Transverse colon (tissue), 4 donors: Measurements from ENCODE around the gene TDRD7. TPM values are rescaled to one million over a fixed set of nuclear protein-coding genes. Genes with fewer than 3 reads are reported as not detected.

Experiments used
- DNase-seq: peaks from one replicate; pipeline ENCODE4 v3.0.0-alpha.2; 2019
- H3K27ac ChIP-seq, 4 donors: fragments of 200-600 bp; sonication (generic); 2 replicates each; pipeline ENCODE4 v1.5.1; 2016 to 2018; ENCODE audit warnings: inconsistent platforms in 4 of 4
- H3K27me3 ChIP-seq: fragments of 200-600 bp; sonication (generic); 2 replicates; pipeline ENCODE4 v1.5.1; 2017; ENCODE audit warnings: inconsistent platforms
- H3K36me3 ChIP-seq, 4 donors: fragments of 200-600 bp; sonication (generic); 2 replicates each; pipeline ENCODE4 v1.5.1; 2017 to 2019; ENCODE audit warnings: inconsistent platforms in 4 of 4
- H3K4me1 ChIP-seq, 4 donors: fragments of 200-600 bp; sonication (generic); 2 replicates each; pipeline ENCODE4 v1.5.1; 2017 to 2020; ENCODE audit warnings: inconsistent platforms in 4 of 4
- H3K4me3 ChIP-seq, 4 donors: fragments of 200-600 bp; sonication (generic); 1 replicate in 1 of 4; 2 replicates in 3 of 4; pipeline versions ENCODE4 v1.5.1 to v1.6.1; 2017 to 2019; ENCODE audit warnings: inconsistent platforms in 4 of 4
- H3K9me3 ChIP-seq, 2 donors: fragments of 200-600 bp; sonication (generic); 2 replicates each; pipeline ENCODE4 v1.5.1; 2017 to 2019; ENCODE audit warnings: inconsistent platforms in 2 of 2
- CTCF ChIP-seq, 5 experiments: fragments of 200-600 bp in 3 of 5; fragments of 450-650 bp in 2 of 5; sonication (generic) in 3 of 5; IDR thresholded peaks; 1 replicate in 2 of 5; 2 replicates in 3 of 5; pipeline ENCODE4 v1.5.1; 2016 to 2017; ENCODE audit warnings: antibody characterized with exemption in 5 of 5, inconsistent platforms in 3 of 5, mild to moderate bottlenecking in 2 of 5, moderate library complexity in 1 of 5
- EP300 ChIP-seq: sonication (generic); formaldehyde crosslinking; IDR thresholded peaks from one replicate; pipeline ENCODE4 v1.6.1; 2017; ENCODE audit warnings: antibody characterized with exemption, low read depth
- POLR2A ChIP-seq: fragments of 450-650 bp; IDR thresholded peaks from one replicate; pipeline ENCODE4 v1.6.1; 2016; ENCODE audit warnings: antibody characterized with exemption, mild to moderate bottlenecking, moderate library complexity
- POLR2AphosphoS5 ChIP-seq, 3 donors: sonication (generic); formaldehyde crosslinking; IDR thresholded peaks; one replicate each; pipeline ENCODE4 v1.6.1; 2016; ENCODE audit warnings: antibody characterized with exemption in 3 of 3
- WGBS, 2 donors: methylation state at CpG; one replicate each; pipeline ENCODE4 v1.1.5; 2018; ENCODE audit warnings: low coverage in 1 of 2; 5-methylcytosine and 5-hydroxymethylcytosine counted together
- in situ Hi-C, 4 donors: fragments of 200-750 bp; cut with MboI; loops; one replicate each; pipeline versions ENCODE4 v1.15.0 to v1.15.1; 2017; ENCODE audit warnings: low sequenced_read_pairs in 3 of 4, low pct_ligation_motif_present in 1 of 4, low pct_unique_long_range_greater_than_20kb in 1 of 4
- intact Hi-C: fragments of 100-400 bp; cut with DNase I; formaldehyde crosslinking; loops from one replicate; pipeline ENCODE4 v1.15.1; 2023; ENCODE audit warnings: low total_unique reads
- total RNA-seq, 4 donors: library from RNA; depleted of rRNA; stranded (reverse); fragments of >200 nt; gene quantifications; one replicate each; pipeline ENCODE4 v1.1.0, GENCODE V29; 2016

The TDRD7 gene
- total RNA-seq, 4 donors from 2014 or later: 15.0 to 47.4 (median 31.4) TPM

- Histone ChIP-seq H3K36me3 (no peaks in the 10 kb centered on the region), H3K27ac (no peak overlapping the region), H3K4me1 (peaks cover 2 to 21% (median 12%) of the 10 kb centered on the region in 4 donors), H3K4me3 (no peak overlapping the region), H3K27me3 (no peaks in the 10 kb centered on the region), H3K9me3 (no peaks in the 10 kb centered on the region)
- WGBS, 2 donors: 65% methylated on average over 5 of the region's 5 CpGs; no CpG with 5 or more reads in 1 of the 2 donors
- no peak for DNase-seq
- intact Hi-C loops (no loop called here), in situ Hi-C loops (loop anchor here in 2 of 4 donors (25.0 kb wide), 1 partner anchor 526 kb away; the partner anchor contains the start of gene ZNF782 (in 2 of the 2))
- no peak for TF ChIP-seq POLR2AphosphoS5 (IDR thresholded peaks at IDR 0.05)
- no peak for TF ChIP-seq POLR2A
- no peak for TF ChIP-seq EP300
- TF ChIP-seq CTCF (IDR thresholded peaks at IDR 0.05): no peak
Observed at GRCh38 chr9:97388721-97389238, 23.1 kb upstream of the TDRD7 start.

GRCh38 chr9:97389249-97389648 lies 22.6 kb upstream of the TDRD7 start:
- in situ Hi-C loops: loop anchor here in 2 of 4 donors (25.0 kb wide), 1 partner anchor 527 kb away; the partner anchor contains the start of gene ZNF782 (in 2 of the 2)
- no peaks in the 10 kb centered on the region for H3K27me3 ChIP-seq
- TF ChIP-seq POLR2AphosphoS5 (IDR thresholded peaks at IDR 0.05) (no peak), EP300 (no peak), CTCF (IDR thresholded peaks at IDR 0.05) (no peak), POLR2A (no peak)
- WGBS, 2 donors: 80 to 90% methylated on average over 1 to 2 of the region's 3 CpGs
- H3K4me3 ChIP-seq: no peak overlapping the region
- no peak overlapping the region for H3K27ac ChIP-seq
- no peaks in the 10 kb centered on the region for H3K9me3 ChIP-seq
- no peak for DNase-seq
- H3K36me3 ChIP-seq: no peaks in the 10 kb centered on the region
- intact Hi-C loops: no loop called here
- H3K4me1 ChIP-seq: peaks cover 2 to 21% (median 12%) of the 10 kb centered on the region in 4 donors

GRCh38 chr9:97390791-97391406 lies 21.0 kb upstream of the TDRD7 start:
- TF ChIP-seq POLR2A (no peak), POLR2AphosphoS5 (IDR thresholded peaks at IDR 0.05) (no peak), CTCF (IDR thresholded peaks at IDR 0.05) (no peak), EP300 (no peak)
- intact Hi-C loops (loop anchor here (10.0 kb wide), 1 partner anchor 536 kb away; the partner anchor contains the start of gene ZNF782), in situ Hi-C loops (loop anchor here in 3 of 4 donors (10.0 to 25.0 kb wide), 2 partner anchors 529 to 536 kb away; partner anchors contain the start of gene ZNF782 (in 3 of the 3))
- Histone ChIP-seq H3K4me1 (peaks cover 2 to 13% (median 12%) of the 10 kb centered on the region in 4 donors), H3K27me3 (no peaks in the 10 kb centered on the region), H3K27ac (no peak overlapping the region), H3K9me3 (no peaks in the 10 kb centered on the region), H3K4me3 (no peak overlapping the region), H3K36me3 (no peaks in the 10 kb centered on the region)
- DNase-seq: no peak
- 17 to 81% methylated on average over 1 to 10 of the region's 10 CpGs for WGBS, 2 donors

- TF ChIP-seq POLR2AphosphoS5 (IDR thresholded peaks at IDR 0.05) (no peak), EP300 (no peak), CTCF (IDR thresholded peaks at IDR 0.05) (no peak), POLR2A (no peak)
- no peak overlapping the region for H3K4me3 ChIP-seq
- no peak overlapping the region for H3K27ac ChIP-seq
- in situ Hi-C loops: loop anchor here in 3 of 4 donors (10.0 to 25.0 kb wide), 2 partner anchors 533 to 540 kb away; partner anchors contain the start of gene ZNF782 (in 3 of the 3)
- no peaks in the 10 kb centered on the region for H3K27me3 ChIP-seq
- H3K9me3 ChIP-seq: no peaks in the 10 kb centered on the region
- no peak for DNase-seq
- WGBS, 2 donors: 63 to 79% methylated on average over 2 to 3 of the region's 3 CpGs
- no peaks in the 10 kb centered on the region for H3K36me3 ChIP-seq
- peaks cover 0 to 4% (median 0%) of the 10 kb centered on the region in 4 donors for H3K4me1 ChIP-seq
- intact Hi-C loops: loop anchor here (10.0 kb wide), 1 partner anchor 540 kb away; the partner anchor contains the start of gene ZNF782
Observed at GRCh38 chr9:97394881-97395280, 17.0 kb upstream of the TDRD7 start.
